SJCRH30 (cell line): ENCODE results near the gene LYPD4. TPM values are rescaled to one million over a fixed set of nuclear protein-coding genes. Genes with fewer than 3 reads are reported as not detected.
A peak's percentile ranks its signal among the peaks of the same experiment; 100 is the strongest.

Experiments used
- DNase-seq, 2 experiments: peaks; one replicate each; pipeline ENCODE4 v3.0.0-alpha.2; 2015 to 2020
- H3K27ac ChIP-seq: fragments of 250-450 bp; sonication (Bioruptor Pico); 2 replicates; pipeline ENCODE4 v1.5.1; 2020; ENCODE audit warnings: mild to moderate bottlenecking, moderate library complexity
- H3K27me3 ChIP-seq: fragments of 250-450 bp; sonication (Bioruptor Pico); 2 replicates; pipeline ENCODE4 v1.5.1; 2020; ENCODE audit warnings: mild to moderate bottlenecking, moderate library complexity
- H3K36me3 ChIP-seq: fragments of 250-450 bp; sonication (Bioruptor Pico); 2 replicates; pipeline ENCODE4 v1.5.1; 2020; ENCODE audit warnings: mild to moderate bottlenecking, moderate library complexity
- H3K4me1 ChIP-seq: fragments of 250-450 bp; sonication (Bioruptor Pico); 2 replicates; pipeline ENCODE4 v1.5.1; 2020; ENCODE audit warnings: mild to moderate bottlenecking, moderate library complexity
- H3K4me3 ChIP-seq: fragments of 250-450 bp; sonication (Bioruptor Pico); 2 replicates; pipeline ENCODE4 v1.5.1; 2020; ENCODE audit warnings: mild to moderate bottlenecking, moderate library complexity
- H3K9me3 ChIP-seq: fragments of 250-450 bp; sonication (Bioruptor Pico); replicated peaks from 2 replicates; pipeline ENCODE4 v1.5.1; 2020; ENCODE audit warnings: mild to moderate bottlenecking, moderate library complexity
- total RNA-seq: library from RNA; depleted of rRNA; stranded (reverse); fragments of >200 nt; shearing (Covaris generic); gene quantifications from 2 replicates; pipeline ENCODE4 v1.2.3, GENCODE V29; 2014

Gene LYPD4
- total RNA-seq, 1 experiment from 2014 or later, result not detected

- Histone ChIP-seq H3K36me3 (peaks cover 84% of the 10 kb centered on the region), H3K4me1 (peaks cover 7% of the 10 kb centered on the region), H3K4me3 (no peak overlapping the region), H3K9me3 (no peaks in the 10 kb centered on the region), H3K27me3 (no peaks in the 10 kb centered on the region), H3K27ac (no peak overlapping the region)
- no peak for DNase-seq
Measured at GRCh38 chr19:41868120-41868988, 23.9 kb upstream of the LYPD4 start.

GRCh38 chr19:41866284-41866683, 21.8 kb upstream of the LYPD4 start:
- H3K27me3 ChIP-seq, result no peaks in the 10 kb centered on the region
- DNase-seq, result peak; percentile 73 to 77
- peaks cover 17% of the 10 kb centered on the region for H3K4me1 ChIP-seq
- H3K36me3 ChIP-seq, result peaks cover 98% of the 10 kb centered on the region
- no peaks in the 10 kb centered on the region for H3K9me3 ChIP-seq
- no peak overlapping the region for H3K4me3 ChIP-seq
- H3K27ac ChIP-seq, result peak overlapping the region; percentile 3; the same call in 1 of the 2 replicates

GRCh38 chr19:41864374-41864773, 19.9 kb upstream of the LYPD4 start:
- DNase-seq, result no peak
- Histone ChIP-seq H3K27me3 (no peaks in the 10 kb centered on the region), H3K4me1 (peaks cover 17% of the 10 kb centered on the region), H3K4me3 (no peak overlapping the region), H3K36me3 (peaks cover 89% of the 10 kb centered on the region), H3K27ac (no peak overlapping the region), H3K9me3 (no peaks in the 10 kb centered on the region)

- Histone ChIP-seq H3K36me3 (peaks cover 79% of the 10 kb centered on the region), H3K4me1 (peaks cover 21% of the 10 kb centered on the region), H3K27me3 (no peaks in the 10 kb centered on the region), H3K9me3 (no peaks in the 10 kb centered on the region), H3K4me3 (no peak overlapping the region), H3K27ac (no peak overlapping the region)
- DNase-seq, result no peak
Measured at GRCh38 chr19:41863209-41863931, 18.9 kb upstream of the LYPD4 start.

GRCh38 chr19:41862445-41862986, 18.0 kb upstream of the LYPD4 start:
- Histone ChIP-seq H3K4me3 (no peak overlapping the region), H3K9me3 (no peaks in the 10 kb centered on the region), H3K4me1 (peaks cover 21% of the 10 kb centered on the region), H3K27ac (no peak overlapping the region), H3K36me3 (peaks cover 70% of the 10 kb centered on the region), H3K27me3 (no peaks in the 10 kb centered on the region)
- no peak for DNase-seq

GRCh38 chr19:41861846-41862245, 17.4 kb upstream of the LYPD4 start:
- H3K27ac ChIP-seq, result no peak overlapping the region
- no peak for DNase-seq

GRCh38 chr19:41861116-41861768, 16.8 kb upstream of the LYPD4 start:
- Histone ChIP-seq H3K4me1 (peaks cover 18% of the 10 kb centered on the region), H3K27me3 (no peaks in the 10 kb centered on the region), H3K36me3 (peaks cover 57% of the 10 kb centered on the region), H3K27ac (peak overlapping the region; percentile 92), H3K9me3 (no peaks in the 10 kb centered on the region), H3K4me3 (peak overlapping the region; percentile 70)
- no peak for DNase-seq

More at GRCh38 chr19:41861846-41862245, 17.4 kb upstream of the LYPD4 start:
- H3K36me3 ChIP-seq, result peaks cover 63% of the 10 kb centered on the region
- H3K4me3 ChIP-seq, result no peak overlapping the region
- no peaks in the 10 kb centered on the region for H3K9me3 ChIP-seq
- H3K27me3 ChIP-seq, result no peaks in the 10 kb centered on the region
- H3K4me1 ChIP-seq, result peaks cover 21% of the 10 kb centered on the region

GRCh38 chr19:41860419-41861115, 16.1 kb upstream of the LYPD4 start:
- H3K36me3 ChIP-seq, result peaks cover 51% of the 10 kb centered on the region
- no peak for DNase-seq
- peak overlapping the region; percentile 70 for H3K4me3 ChIP-seq
- H3K9me3 ChIP-seq, result no peaks in the 10 kb centered on the region
- H3K27ac ChIP-seq, result peak overlapping the region; percentile 92
- H3K27me3 ChIP-seq, result no peaks in the 10 kb centered on the region
- peaks cover 18% of the 10 kb centered on the region for H3K4me1 ChIP-seq

GRCh38 chr19:41859618-41860418, 15.3 kb upstream of the LYPD4 start, which contains the start of gene RPS19:
Gene RPS19 (plus strand): TSS chr19:41860255. CDS start chr19:41860775, 520 bp downstream.
- peak; percentile 99 to 100 for DNase-seq
- Histone ChIP-seq H3K27ac (peak within 1 kb of the TSS; percentile 92), H3K4me3 (peak within 1 kb of the TSS; percentile 70), H3K27me3 (peaks cover 5% of the 10 kb centered on the region; the same call in 1 of the 2 replicates), H3K4me1 (peaks cover 16% of the 10 kb centered on the region), H3K9me3 (no peaks in the 10 kb centered on the region), H3K36me3 (peaks cover 43% of the 10 kb centered on the region)

GRCh38 chr19:41859213-41859617, 14.7 kb upstream of the LYPD4 start:
- Histone ChIP-seq H3K4me1 (peaks cover 16% of the 10 kb centered on the region), H3K36me3 (peaks cover 37% of the 10 kb centered on the region), H3K9me3 (no peaks in the 10 kb centered on the region), H3K27me3 (peaks cover 11% of the 10 kb centered on the region; the same call in 1 of the 2 replicates), H3K4me3 (peak overlapping the region; percentile 70), H3K27ac (no peak overlapping the region)
- DNase-seq, result no peak

- peaks cover 6% of the 10 kb centered on the region for H3K4me1 ChIP-seq
- no peak for DNase-seq
- no peak overlapping the region for H3K4me3 ChIP-seq
- H3K36me3 ChIP-seq, result no peaks in the 10 kb centered on the region
- no peaks in the 10 kb centered on the region for H3K9me3 ChIP-seq
- H3K27me3 ChIP-seq, result peaks cover 47% of the 10 kb centered on the region
- H3K27ac ChIP-seq, result no peak overlapping the region
Measured at GRCh38 chr19:41853768-41854167, 9.3 kb upstream of the LYPD4 start.

GRCh38 chr19:41853344-41853743, 8.9 kb upstream of the LYPD4 start:
- no peak overlapping the region for H3K4me3 ChIP-seq
- H3K4me1 ChIP-seq, result peaks cover 7% of the 10 kb centered on the region
- no peak overlapping the region for H3K27ac ChIP-seq
- no peaks in the 10 kb centered on the region for H3K36me3 ChIP-seq
- peaks cover 51% of the 10 kb centered on the region for H3K27me3 ChIP-seq
- DNase-seq, result no peak
- no peaks in the 10 kb centered on the region for H3K9me3 ChIP-seq

GRCh38 chr19:41851456-41851855, 7.0 kb upstream of the LYPD4 start:
- Histone ChIP-seq H3K36me3 (no peaks in the 10 kb centered on the region), H3K27me3 (peaks cover 56% of the 10 kb centered on the region), H3K9me3 (no peaks in the 10 kb centered on the region), H3K4me1 (peaks cover 7% of the 10 kb centered on the region), H3K4me3 (no peak overlapping the region), H3K27ac (no peak overlapping the region)
- no peak for DNase-seq
